RWPE2 (cell line): Measurements from ENCODE around the gene CLEC14A.

ENCODE experiments used
- ATAC-seq: fragments of 200-7000 bp; cut with Tn5 transposase; 3 replicates; pipeline ENCODE4 v1.9.1; 2021; ENCODE audit warnings: low read depth
- DNase-seq: peaks from one replicate; pipeline ENCODE4 v3.0.0-alpha.2; 2020; ENCODE audit warnings: low spot score
- H3K27ac ChIP-seq: fragments of 450-650 bp; 2 replicates; pipeline ENCODE4 v1.5.1; 2017; ENCODE audit warnings: mild to moderate bottlenecking; ENCODE audit not compliant: poor library complexity, severe bottlenecking
- H3K27me3 ChIP-seq: fragments of 250-450 bp; sonication (Bioruptor Pico); 2 replicates; pipeline ENCODE4 v1.5.1; 2021; ENCODE audit warnings: mild to moderate bottlenecking, moderate library complexity; ENCODE audit not compliant: insufficient read depth, poor library complexity, severe bottlenecking
- H3K36me3 ChIP-seq: fragments of 250-450 bp; sonication (Bioruptor Pico); 2 replicates; pipeline ENCODE4 v1.5.1; 2020; ENCODE audit warnings: low read depth, mild to moderate bottlenecking, moderate library complexity
- H3K4me1 ChIP-seq: fragments of 250-450 bp; sonication (Bioruptor Pico); 2 replicates; pipeline ENCODE4 v1.5.1; 2021; ENCODE audit warnings: mild to moderate bottlenecking, moderate library complexity; ENCODE audit not compliant: insufficient read depth, poor library complexity, severe bottlenecking
- H3K4me3 ChIP-seq: fragments of 250-450 bp; sonication (Bioruptor Pico); 2 replicates; pipeline ENCODE4 v1.5.1; 2021; ENCODE audit warnings: mild to moderate bottlenecking, moderate library complexity; ENCODE audit not compliant: severe bottlenecking
- H3K9me3 ChIP-seq: fragments of 250-450 bp; sonication (Bioruptor Pico); 2 replicates; pipeline ENCODE4 v1.5.1; 2021; ENCODE audit warnings: mild to moderate bottlenecking, moderate library complexity; ENCODE audit not compliant: severe bottlenecking
- CTCF ChIP-seq: fragments of 450-650 bp; IDR thresholded peaks from one replicate; pipeline ENCODE4 v1.5.1; 2017; ENCODE audit warnings: mild to moderate bottlenecking, moderate library complexity; ENCODE audit not compliant: poor library complexity, severe bottlenecking

The CLEC14A gene

DNA sequence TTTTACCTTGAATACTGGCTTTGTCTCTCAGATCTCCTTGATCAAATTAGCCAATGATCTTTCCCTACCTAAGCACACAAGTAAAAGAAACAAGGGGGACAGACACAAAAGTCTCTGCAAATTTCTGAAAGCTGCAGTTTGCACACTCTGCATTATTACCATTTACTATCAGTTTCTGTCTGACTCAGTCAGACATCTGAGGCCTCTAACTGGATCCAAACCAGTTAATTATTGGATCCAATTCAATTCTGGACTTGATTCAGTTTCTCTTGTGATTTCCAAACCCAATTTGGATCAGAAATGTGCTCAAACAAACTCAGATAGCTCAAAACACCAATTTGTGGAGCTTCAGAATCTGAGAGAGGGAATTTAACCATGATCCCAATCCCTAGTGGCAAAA, 31.6 kb downstream of the CLEC14A start:
- Histone ChIP-seq H3K27me3 (no peaks in the 10 kb centered on the region), H3K4me3 (no peak overlapping the region), H3K36me3 (no peaks in the 10 kb centered on the region), H3K27ac (no peak overlapping the region), H3K9me3 (no peaks in the 10 kb centered on the region), H3K4me1 (no peaks in the 10 kb centered on the region)
- no peak for ATAC-seq
- no peak for DNase-seq
- no peak for TF ChIP-seq CTCF

DNA sequence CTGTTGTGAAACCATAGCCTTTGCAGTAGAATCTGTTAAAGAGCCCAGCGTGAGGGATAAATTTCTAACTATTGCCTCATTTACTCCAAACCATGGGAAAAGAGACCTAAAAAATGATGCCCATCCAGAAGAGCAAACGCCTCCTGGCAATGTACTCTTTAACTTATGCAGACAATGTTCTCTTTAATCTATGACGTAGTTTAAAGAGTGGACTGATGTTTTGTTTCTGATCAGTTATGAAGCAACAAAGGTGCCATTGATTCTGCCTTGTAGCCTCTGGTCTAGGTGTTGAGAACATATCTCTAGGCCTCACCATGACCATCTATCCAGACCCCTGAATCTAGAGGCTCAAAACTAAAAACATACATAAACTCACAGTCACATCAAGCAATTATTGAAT, 34.8 kb downstream of the CLEC14A start:
- no peak for TF ChIP-seq CTCF
- no peaks in the 10 kb centered on the region for H3K27me3 ChIP-seq
- no peak overlapping the region for H3K4me3 ChIP-seq
- no peak overlapping the region for H3K27ac ChIP-seq
- H3K9me3 ChIP-seq = no peaks in the 10 kb centered on the region
- no peaks in the 10 kb centered on the region for H3K4me1 ChIP-seq
- DNase-seq = no peak
- no peaks in the 10 kb centered on the region for H3K36me3 ChIP-seq
- ATAC-seq = no peak

DNA sequence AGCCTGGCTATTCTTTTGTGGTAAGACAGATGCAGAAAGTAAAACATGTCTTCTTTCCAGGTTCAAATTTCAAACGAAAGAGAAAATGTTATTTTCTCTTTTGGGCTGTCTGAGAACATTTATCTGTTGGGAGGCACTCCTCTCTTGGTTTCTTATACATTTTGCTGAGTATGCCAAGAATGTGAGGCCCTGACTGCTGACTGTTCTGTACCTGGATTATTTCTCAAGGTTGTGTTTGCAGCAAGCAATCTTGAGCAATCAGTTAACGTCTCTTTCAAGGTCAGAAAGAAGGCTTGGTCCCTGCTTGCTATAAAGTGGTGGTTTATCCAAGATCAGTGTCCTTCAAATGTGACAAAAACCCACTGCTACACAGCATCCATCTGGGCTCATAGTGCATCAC, 38.3 kb downstream of the CLEC14A start:
- no peak overlapping the region for H3K27ac ChIP-seq
- H3K4me3 ChIP-seq = no peak overlapping the region
- TF ChIP-seq CTCF = no peak

GRCh38 chr14:38213001-38213400, 42.9 kb downstream of the CLEC14A start:
- Histone ChIP-seq H3K27ac (no peak overlapping the region), H3K36me3 (no peaks in the 10 kb centered on the region), H3K4me3 (no peak overlapping the region), H3K4me1 (no peaks in the 10 kb centered on the region), H3K9me3 (no peaks in the 10 kb centered on the region), H3K27me3 (peaks cover 54% of the 10 kb centered on the region)
- no peak for TF ChIP-seq CTCF
- DNase-seq (no peak), ATAC-seq (no peak)

More for the DNA sequence above, 38.3 kb downstream of the CLEC14A start:
- H3K27me3 ChIP-seq = peaks cover 9% of the 10 kb centered on the region
- H3K4me1 ChIP-seq = no peaks in the 10 kb centered on the region
- no peaks in the 10 kb centered on the region for H3K9me3 ChIP-seq
- H3K36me3 ChIP-seq = no peaks in the 10 kb centered on the region
- DNase-seq (no peak), ATAC-seq (peak; percentile 48; the same call in 2 of the 3 replicates)

GRCh38 chr14:38212111-38212510, 43.8 kb downstream of the CLEC14A start:
- TF ChIP-seq CTCF = no peak
- ATAC-seq = no peak
- Histone ChIP-seq H3K9me3 (no peaks in the 10 kb centered on the region), H3K27me3 (peaks cover 63% of the 10 kb centered on the region), H3K36me3 (no peaks in the 10 kb centered on the region), H3K4me3 (no peak overlapping the region), H3K27ac (no peak overlapping the region), H3K4me1 (no peaks in the 10 kb centered on the region)
- DNase-seq = no peak
